Neural progenitor cell (in vitro differentiated cells): ENCODE data around the gene CEP97. TPM values are rescaled to one million over a fixed set of nuclear protein-coding genes. Genes with fewer than 3 reads are reported as not detected.

Experiments
- DNase-seq: peaks from one replicate; pipeline ENCODE4 v3.0.0-alpha.2; 2016; ENCODE audit warnings: low spot score
- H2AFZ ChIP-seq: fragments of 200-600 bp; sonication (generic); replicated peaks from 2 replicates; pipeline ENCODE4 v1.6.1; 2016; ENCODE audit warnings: antibody characterized with exemption
- H3F3A ChIP-seq: fragments of 200-600 bp; sonication (generic); 2 replicates; pipeline ENCODE4 v1.6.1; 2016; ENCODE audit warnings: antibody characterized with exemption, low read depth
- H3K27ac ChIP-seq: fragments of 200-600 bp; sonication (generic); 2 replicates; pipeline ENCODE4 v1.5.1; 2016; ENCODE audit warnings: mild to moderate bottlenecking
- H3K27me3 ChIP-seq: fragments of 200-600 bp; sonication (generic); 2 replicates; pipeline ENCODE4 v1.6.1; 2016; ENCODE audit warnings: mild to moderate bottlenecking, moderate library complexity
- H3K36me3 ChIP-seq: fragments of 200-600 bp; sonication (generic); 2 replicates; pipeline ENCODE4 v1.5.1; 2016
- H3K4me1 ChIP-seq: fragments of 200-600 bp; sonication (generic); 2 replicates; pipeline ENCODE4 v1.6.1; 2016; ENCODE audit warnings: mixed run types
- H3K4me2 ChIP-seq: fragments of 200-600 bp; sonication (generic); 2 replicates; pipeline ENCODE4 v1.6.1; 2016
- H3K4me3 ChIP-seq: fragments of 200-600 bp; sonication (generic); 2 replicates; pipeline ENCODE4 v1.5.1; 2016
- H3K79me2 ChIP-seq: fragments of 200-600 bp; sonication (generic); 2 replicates; pipeline ENCODE4 v1.6.1; 2016; ENCODE audit warnings: low read depth
- H3K9ac ChIP-seq: fragments of 200-600 bp; sonication (generic); 2 replicates; pipeline ENCODE4 v1.6.1; 2016
- H3K9me3 ChIP-seq: fragments of 200-600 bp; sonication (generic); 2 replicates; pipeline ENCODE4 v1.5.1; 2016; ENCODE audit warnings: low read depth
- H4K20me1 ChIP-seq: fragments of 200-600 bp; sonication (generic); 2 replicates; pipeline ENCODE4 v1.6.1; 2016; ENCODE audit warnings: low read depth
- H3K27ac Mint-ChIP-seq: 3 replicates; pipeline ENCODE4 v1.8.0; 2021; ENCODE audit warnings: mixed read lengths
- H3K27me3 Mint-ChIP-seq: 2 replicates; pipeline ENCODE4 v1.8.0; 2022; ENCODE audit warnings: low read depth, mild to moderate bottlenecking, inconsistent platforms, moderate library complexity, mixed read lengths; ENCODE audit not compliant: insufficient read depth
- H3K36me3 Mint-ChIP-seq: 3 replicates; pipeline ENCODE4 v1.8.0; 2021; ENCODE audit warnings: mixed read lengths
- H3K4me1 Mint-ChIP-seq: 3 replicates; pipeline ENCODE4 v1.8.0; 2021; ENCODE audit warnings: mixed read lengths
- H3K4me3 Mint-ChIP-seq: 3 replicates; pipeline ENCODE4 v1.8.0; 2021; ENCODE audit warnings: mild to moderate bottlenecking, moderate library complexity, mixed read lengths
- H3K9me3 Mint-ChIP-seq: 3 replicates; pipeline ENCODE4 v1.8.0; 2020; ENCODE audit warnings: mixed read lengths
- CTCF ChIP-seq: fragments of 200-600 bp; sonication (generic); IDR thresholded peaks from 2 replicates; pipeline ENCODE4 v1.5.1; 2017; ENCODE audit warnings: antibody characterized with exemption, mild to moderate bottlenecking
- EZH2 ChIP-seq: fragments of 200-600 bp; sonication (generic); IDR thresholded peaks from 2 replicates; pipeline ENCODE4 v1.6.1; 2017; ENCODE audit warnings: antibody characterized with exemption, mild to moderate bottlenecking, moderate library complexity
- EZH2phosphoT487 ChIP-seq: fragments of 200-600 bp; sonication (generic); IDR thresholded peaks from 2 replicates; pipeline ENCODE4 v1.6.1; 2017; ENCODE audit warnings: antibody characterized with exemption
- total RNA-seq: library from RNA; depleted of rRNA; stranded (reverse); fragments of >200 nt; gene quantifications from 2 replicates; pipeline ENCODE4 v1.2.3, GENCODE V29; 2015; ENCODE audit warnings: low replicate concordance

The CEP97 gene, protein sequence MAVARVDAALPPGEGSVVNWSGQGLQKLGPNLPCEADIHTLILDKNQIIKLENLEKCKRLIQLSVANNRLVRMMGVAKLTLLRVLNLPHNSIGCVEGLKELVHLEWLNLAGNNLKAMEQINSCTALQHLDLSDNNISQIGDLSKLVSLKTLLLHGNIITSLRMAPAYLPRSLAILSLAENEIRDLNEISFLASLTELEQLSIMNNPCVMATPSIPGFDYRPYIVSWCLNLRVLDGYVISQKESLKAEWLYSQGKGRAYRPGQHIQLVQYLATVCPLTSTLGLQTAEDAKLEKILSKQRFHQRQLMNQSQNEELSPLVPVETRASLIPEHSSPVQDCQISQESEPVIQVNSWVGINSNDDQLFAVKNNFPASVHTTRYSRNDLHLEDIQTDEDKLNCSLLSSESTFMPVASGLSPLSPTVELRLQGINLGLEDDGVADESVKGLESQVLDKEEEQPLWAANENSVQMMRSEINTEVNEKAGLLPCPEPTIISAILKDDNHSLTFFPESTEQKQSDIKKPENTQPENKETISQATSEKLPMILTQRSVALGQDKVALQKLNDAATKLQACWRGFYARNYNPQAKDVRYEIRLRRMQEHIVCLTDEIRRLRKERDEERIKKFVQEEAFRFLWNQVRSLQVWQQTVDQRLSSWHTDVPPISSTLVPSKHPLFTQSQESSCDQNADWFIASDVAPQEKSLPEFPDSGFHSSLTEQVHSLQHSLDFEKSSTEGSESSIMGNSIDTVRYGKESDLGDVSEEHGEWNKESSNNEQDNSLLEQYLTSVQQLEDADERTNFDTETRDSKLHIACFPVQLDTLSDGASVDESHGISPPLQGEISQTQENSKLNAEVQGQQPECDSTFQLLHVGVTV
- 38.2 and 46.1 TPM in 2 replicates for total RNA-seq

GRCh38 chr3:101724329-101725193 lies at the start of gene CEP97:
TSS of gene CEP97 (plus strand) at chr3:101724614. CDS start at chr3:101724677, 63 bp downstream.
- peak within 1 kb of the TSS; percentile 82 for H3K4me2 ChIP-seq
- Mint-ChIP-seq H3K27me3 (no peaks in the 10 kb centered on the region), H3K27ac (peak within 1 kb of the TSS; percentile 93), H3K36me3 (peaks cover 15% of the 10 kb centered on the region), H3K9me3 (no peaks in the 10 kb centered on the region), H3K4me1 (peaks cover 11% of the 10 kb centered on the region), H3K4me3 (peak within 1 kb of the TSS; percentile 99)
- H3K27ac ChIP-seq, result no peak within 1 kb of the TSS
- peaks cover 19% of the 10 kb centered on the region for H3K4me1 ChIP-seq
- H3K9me3 ChIP-seq, result no peaks in the 10 kb centered on the region
- DNase-seq, result peak; percentile 95
- peaks cover 11% of the 10 kb centered on the region for H3K36me3 ChIP-seq
- no peaks in the 10 kb centered on the region for H4K20me1 ChIP-seq
- H3K79me2 ChIP-seq, result peaks cover 23% of the 10 kb centered on the region
- no peak for TF ChIP-seq CTCF
- TF ChIP-seq EZH2, result no peak
- no peak for TF ChIP-seq EZH2phosphoT487
- H3K4me3 ChIP-seq, result peak within 1 kb of the TSS; percentile 87
- no peaks in the 10 kb centered on the region for H3K27me3 ChIP-seq
- peak within 1 kb of the TSS; percentile 69 for H3K9ac ChIP-seq
- peak within 1 kb of the TSS; percentile 94 for H2AFZ ChIP-seq
- H3F3A ChIP-seq, result peaks cover 29% of the 10 kb centered on the region

DNA sequence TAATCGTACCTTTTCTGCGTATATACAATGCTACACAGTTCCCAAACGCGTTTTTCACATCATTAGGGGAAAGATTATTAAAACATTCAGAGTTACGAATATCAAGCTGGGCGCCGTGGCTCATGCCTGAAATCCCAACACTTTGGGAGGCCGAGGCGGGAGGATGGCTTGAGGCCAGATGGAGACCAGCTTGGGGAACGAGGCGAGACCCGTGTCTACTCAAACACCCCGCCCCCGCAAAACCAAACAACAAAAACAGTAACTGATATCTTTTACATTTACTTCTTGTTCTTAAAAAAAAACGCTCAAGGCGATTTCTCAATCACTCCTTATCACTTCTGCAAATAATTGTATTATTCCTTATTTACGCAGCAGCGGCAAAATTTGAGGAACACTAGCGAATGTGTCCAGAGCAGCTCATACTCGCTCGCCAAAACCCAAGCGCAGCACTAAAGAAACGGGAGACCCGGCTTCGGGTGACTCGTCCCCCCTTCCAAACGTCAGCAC lies 48.7 kb upstream of the CEP97 start:
- Histone ChIP-seq H3K9me3 (no peaks in the 10 kb centered on the region), H3K27me3 (no peaks in the 10 kb centered on the region), H2AFZ (peak overlapping the region; percentile 48), H3K27ac (peak overlapping the region; percentile 32), H3K79me2 (peaks cover 43% of the 10 kb centered on the region), H3F3A (peaks cover 52% of the 10 kb centered on the region), H4K20me1 (peaks cover 9% of the 10 kb centered on the region), H3K4me1 (peaks cover 8% of the 10 kb centered on the region), H3K9ac (peak overlapping the region; percentile 44), H3K36me3 (peaks cover 3% of the 10 kb centered on the region), H3K4me3 (peak overlapping the region; percentile 90), H3K4me2 (peak overlapping the region; percentile 79)
- Mint-ChIP-seq H3K4me3 (peak overlapping the region; percentile 95), H3K4me1 (peaks cover 18% of the 10 kb centered on the region), H3K9me3 (no peaks in the 10 kb centered on the region), H3K36me3 (peaks cover 7% of the 10 kb centered on the region), H3K27me3 (peaks cover 6% of the 10 kb centered on the region), H3K27ac (peak overlapping the region; percentile 76)
- no peak for TF ChIP-seq EZH2
- no peak for TF ChIP-seq CTCF
- no peak for TF ChIP-seq EZH2phosphoT487
- no peak for DNase-seq

DNA sequence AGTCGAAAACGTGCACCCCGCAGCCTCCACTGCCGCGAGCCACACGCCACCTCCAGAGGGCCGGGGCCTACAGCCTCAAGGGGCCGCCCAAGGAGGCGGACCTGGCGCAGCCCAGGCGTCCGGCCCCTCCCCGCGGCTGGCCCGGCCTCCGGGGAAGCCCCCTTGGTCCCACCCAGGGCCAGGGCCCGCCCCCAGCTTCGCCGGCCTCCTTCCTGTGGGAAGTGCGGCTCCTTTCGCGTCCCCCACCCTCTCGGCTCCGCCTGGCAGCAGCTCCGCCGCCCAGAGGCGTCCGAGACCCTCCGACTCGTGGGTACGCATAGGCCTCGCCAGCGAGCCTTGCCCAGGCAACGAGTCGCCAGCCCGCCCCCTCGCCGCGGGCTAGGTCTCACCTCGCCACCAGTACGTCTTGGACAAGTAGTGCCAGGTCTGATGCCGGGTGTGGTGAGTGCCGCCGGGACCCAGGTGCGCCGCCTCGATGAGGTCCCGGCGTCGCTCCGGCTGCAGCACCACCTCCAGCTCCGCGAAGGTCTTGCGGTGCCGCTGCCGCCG lies 48.1 kb upstream of the CEP97 start:
- H3K36me3 Mint-ChIP-seq, result peaks cover 13% of the 10 kb centered on the region
- DNase-seq, result peak; percentile 98
- H3K27me3 Mint-ChIP-seq, result peaks cover 6% of the 10 kb centered on the region
- peaks cover 11% of the 10 kb centered on the region for H4K20me1 ChIP-seq
- H3K9me3 Mint-ChIP-seq, result no peaks in the 10 kb centered on the region
- H3K79me2 ChIP-seq, result peaks cover 43% of the 10 kb centered on the region
- peaks cover 54% of the 10 kb centered on the region for H3F3A ChIP-seq
- peak overlapping the region; percentile 76 for H3K27ac Mint-ChIP-seq
- H3K9ac ChIP-seq, result peak overlapping the region; percentile 95
- peak overlapping the region; percentile 93 for H3K27ac ChIP-seq
- H3K4me1 ChIP-seq, result peaks cover 8% of the 10 kb centered on the region
- H3K4me1 Mint-ChIP-seq, result peaks cover 18% of the 10 kb centered on the region
- TF ChIP-seq EZH2 (no peak), EZH2phosphoT487 (no peak), CTCF (no peak)
- peak overlapping the region; percentile 79 for H3K4me2 ChIP-seq
- peaks cover 9% of the 10 kb centered on the region for H3K36me3 ChIP-seq
- H3K4me3 Mint-ChIP-seq, result peak overlapping the region; percentile 95
- H3K4me3 ChIP-seq, result peak overlapping the region; percentile 90
- H2AFZ ChIP-seq, result peak overlapping the region; percentile 77
- H3K9me3 ChIP-seq, result no peaks in the 10 kb centered on the region
- no peaks in the 10 kb centered on the region for H3K27me3 ChIP-seq
